Tibial nerve (tissue), 4 donors: Measurements from ENCODE around the gene ACADS.

Source experiments
- CTCF ChIP-seq, 5 experiments: fragments of 200-600 bp in 3 of 5; fragments of 450-650 bp in 2 of 5; sonication (generic) in 3 of 5; IDR thresholded peaks; one replicate each; pipeline ENCODE4 v1.5.1; 2016 to 2019; ENCODE audit warnings: antibody characterized with exemption in 5 of 5, mild to moderate bottlenecking in 3 of 5, moderate library complexity in 2 of 5
- EP300 ChIP-seq, 2 donors: sonication (generic); formaldehyde crosslinking; IDR thresholded peaks; one replicate each; pipeline ENCODE4 v1.6.1; 2017; ENCODE audit warnings: antibody characterized with exemption in 2 of 2, mild to moderate bottlenecking in 1 of 2

GRCh38 chr12:120749256-120749655 is 23.6 kb downstream of the ACADS start:
- TF ChIP-seq CTCF (IDR thresholded peaks at IDR 0.05) (no peak), EP300 (IDR thresholded peaks at IDR 0.05) (no peak)
